Tibial nerve (tissue), 4 donors: Measurements from ENCODE around the gene CIB2. TPM values are rescaled to one million over a fixed set of nuclear protein-coding genes. Genes with fewer than 3 reads are reported as not detected.

ENCODE experiments used
- DNase-seq, 2 donors: peaks; one replicate each; pipeline ENCODE4 v3.0.0-alpha.2; 2019; ENCODE audit warnings: low spot score in 2 of 2
- H3K27ac ChIP-seq, 4 donors: fragments of 200-600 bp; sonication (generic) in 3 of 4; one replicate each; pipeline ENCODE4 v1.5.1; 2017 to 2019; ENCODE audit warnings: mild to moderate bottlenecking in 1 of 4
- H3K27me3 ChIP-seq, 2 donors: fragments of 200-600 bp; sonication (generic) in 1 of 2; one replicate each; pipeline versions ENCODE4 v1.5.1 to v1.6.0; 2017 to 2019
- H3K36me3 ChIP-seq, 3 donors: fragments of 200-600 bp; sonication (generic); one replicate each; pipeline ENCODE4 v1.5.1; 2018 to 2019
- H3K4me1 ChIP-seq, 4 donors: fragments of 200-600 bp; sonication (generic) in 3 of 4; one replicate each; pipeline ENCODE4 v1.5.1; 2017 to 2019
- H3K4me3 ChIP-seq, 4 donors: fragments of 200-600 bp; sonication (generic) in 3 of 4; one replicate each; pipeline ENCODE4 v1.5.1; 2017 to 2019; ENCODE audit warnings: mild to moderate bottlenecking in 1 of 4, moderate library complexity in 1 of 4
- H3K9me3 ChIP-seq, 4 donors: fragments of 200-600 bp; sonication (generic) in 3 of 4; one replicate each; pipeline ENCODE4 v1.5.1; 2017 to 2019
- EP300 ChIP-seq, 2 donors: sonication (generic); formaldehyde crosslinking; IDR thresholded peaks; one replicate each; pipeline ENCODE4 v1.6.1; 2017; ENCODE audit warnings: antibody characterized with exemption in 2 of 2, mild to moderate bottlenecking in 1 of 2
- POLR2A ChIP-seq, 2 donors: fragments of 450-650 bp; IDR thresholded peaks; one replicate each; pipeline ENCODE4 v1.6.1; 2017; ENCODE audit warnings: antibody characterized with exemption in 2 of 2, mild to moderate bottlenecking in 2 of 2, moderate library complexity in 2 of 2
- WGBS, 2 donors: methylation state at CpG; one replicate each; pipeline ENCODE4 v1.1.5; 2018; 5-methylcytosine and 5-hydroxymethylcytosine counted together
- small RNA-seq: library from RNA; depleted of rRNA; stranded (forward); fragments of <200 nt; gene quantifications from one replicate; pipeline ENCODE3, GENCODE V24; 2016
- total RNA-seq, 4 donors: library from RNA; depleted of rRNA; stranded (reverse); fragments of >200 nt; gene quantifications; one replicate each; pipeline ENCODE4 v1.1.0, GENCODE V29; 2016
- TF ChIP-seq, protein P1 (sequence below), 5 experiments: fragments of 200-600 bp in 3 of 5; fragments of 450-650 bp in 2 of 5; sonication (generic) in 3 of 5; IDR thresholded peaks; one replicate each; pipeline ENCODE4 v1.5.1; 2016 to 2019; ENCODE audit warnings: antibody characterized with exemption in 5 of 5, mild to moderate bottlenecking in 3 of 5, moderate library complexity in 2 of 5

Gene CIB2
- total RNA-seq, 4 donors from 2014 or later, result 0.63 to 11.0 (median 2.8) TPM

- Histone ChIP-seq H3K9me3 (no peaks in the 10 kb centered on the region), H3K36me3 (peaks cover 0 to 13% (median 0%) of the 10 kb centered on the region in 3 donors), H3K4me3 (no peak overlapping the region), H3K4me1 (peaks cover 0 to 98% (median 61%) of the 10 kb centered on the region in 4 donors), H3K27me3 (no peaks in the 10 kb centered on the region), H3K27ac (peak overlapping the region in 3 of 4 donors; percentile 52 to 96 (median 95))
- no peak for DNase-seq
- no peak for TF ChIP-seq POLR2A (IDR thresholded peaks at IDR 0.05)
- TF ChIP-seq, protein P1, sequence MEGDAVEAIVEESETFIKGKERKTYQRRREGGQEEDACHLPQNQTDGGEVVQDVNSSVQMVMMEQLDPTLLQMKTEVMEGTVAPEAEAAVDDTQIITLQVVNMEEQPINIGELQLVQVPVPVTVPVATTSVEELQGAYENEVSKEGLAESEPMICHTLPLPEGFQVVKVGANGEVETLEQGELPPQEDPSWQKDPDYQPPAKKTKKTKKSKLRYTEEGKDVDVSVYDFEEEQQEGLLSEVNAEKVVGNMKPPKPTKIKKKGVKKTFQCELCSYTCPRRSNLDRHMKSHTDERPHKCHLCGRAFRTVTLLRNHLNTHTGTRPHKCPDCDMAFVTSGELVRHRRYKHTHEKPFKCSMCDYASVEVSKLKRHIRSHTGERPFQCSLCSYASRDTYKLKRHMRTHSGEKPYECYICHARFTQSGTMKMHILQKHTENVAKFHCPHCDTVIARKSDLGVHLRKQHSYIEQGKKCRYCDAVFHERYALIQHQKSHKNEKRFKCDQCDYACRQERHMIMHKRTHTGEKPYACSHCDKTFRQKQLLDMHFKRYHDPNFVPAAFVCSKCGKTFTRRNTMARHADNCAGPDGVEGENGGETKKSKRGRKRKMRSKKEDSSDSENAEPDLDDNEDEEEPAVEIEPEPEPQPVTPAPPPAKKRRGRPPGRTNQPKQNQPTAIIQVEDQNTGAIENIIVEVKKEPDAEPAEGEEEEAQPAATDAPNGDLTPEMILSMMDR (IDR thresholded peaks at IDR 0.05), result no peak
- WGBS, 2 donors, result 39 to 45% methylated on average over 2 of the region's 2 CpGs
These were observed 74.5 kb downstream of the CIB2 start for GRCh38 chr15:78056714-78057269.

DNA sequence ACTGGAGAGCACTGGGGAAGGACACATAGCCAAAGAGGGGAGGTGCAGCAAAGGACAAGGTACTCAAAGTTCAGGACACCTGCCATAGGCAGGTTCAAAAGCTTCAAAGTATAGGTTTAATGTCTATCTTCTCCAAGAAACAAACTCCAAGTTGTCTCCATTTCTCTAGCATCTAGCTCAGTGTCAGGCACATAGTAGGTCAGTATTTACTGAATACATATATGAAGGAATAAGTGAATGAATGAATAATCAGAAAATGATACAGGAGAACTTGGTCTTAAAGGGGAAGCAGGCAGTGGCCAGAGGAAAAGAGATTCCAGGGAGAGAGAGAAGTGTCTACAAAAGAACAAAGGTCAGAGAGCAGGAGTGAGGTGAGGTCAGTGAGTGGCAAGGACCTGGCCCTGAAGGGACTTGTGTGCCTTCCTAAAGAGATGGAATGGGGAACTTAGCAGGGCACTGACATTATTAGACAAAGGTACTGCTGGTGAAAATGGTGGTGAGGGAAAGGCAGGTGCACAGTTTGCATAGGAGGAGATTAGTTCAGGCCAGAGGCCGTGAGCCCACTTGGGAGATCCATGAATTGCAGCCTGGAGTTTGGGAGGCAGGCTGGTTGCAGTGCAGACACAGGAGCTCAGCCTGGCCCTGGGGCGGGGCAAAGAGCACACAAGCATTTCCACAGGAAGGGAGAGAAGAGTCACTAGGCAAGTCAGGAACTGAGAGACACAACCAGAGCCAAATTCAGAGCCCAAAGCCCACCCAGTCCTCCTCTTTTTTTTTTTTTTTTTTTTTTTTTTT, 75.1 kb downstream of the CIB2 start:
- no peak overlapping the region for H3K4me3 ChIP-seq
- no peak for DNase-seq
- 46% methylated on average over 2 of the region's 2 CpGs for whole genome bisulfite sequencing, 2 donors
- peaks cover 0 to 13% (median 0%) of the 10 kb centered on the region in 3 donors for H3K36me3 ChIP-seq
- H3K27me3 ChIP-seq, result no peaks in the 10 kb centered on the region
- no peaks in the 10 kb centered on the region for H3K9me3 ChIP-seq
- peak overlapping the region in 3 of 4 donors; percentile 52 to 96 (median 95) for H3K27ac ChIP-seq
- peaks cover 0 to 98% (median 63%) of the 10 kb centered on the region in 4 donors for H3K4me1 ChIP-seq
- TF ChIP-seq POLR2A (IDR thresholded peaks at IDR 0.05) (no peak), EP300 (IDR thresholded peaks at IDR 0.05) (peak in 1 of 2 donors; percentile 2)
- TF ChIP-seq, protein P1 (IDR thresholded peaks at IDR 0.05), result no peak

DNA sequence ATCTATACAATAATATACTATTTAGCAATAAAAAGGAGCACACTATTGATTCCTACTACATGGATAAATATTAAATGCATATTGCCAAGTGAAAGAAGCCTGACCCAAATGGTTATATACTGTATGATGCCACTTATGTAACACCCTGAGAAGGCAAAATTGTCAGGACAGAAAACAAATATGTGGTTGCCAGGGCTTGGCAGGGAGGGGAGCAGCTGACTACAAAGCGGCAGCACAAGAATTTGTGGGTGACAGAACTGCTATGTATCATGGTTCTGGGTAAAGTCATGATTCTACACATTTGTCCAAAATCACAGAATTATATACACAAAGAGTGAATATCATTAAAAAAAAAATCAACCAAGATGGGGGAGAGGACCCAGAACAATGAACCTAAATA, 76.3 kb downstream of the CIB2 start:
- DNase-seq, result no peak
- peaks cover 0 to 13% (median 0%) of the 10 kb centered on the region in 3 donors for H3K36me3 ChIP-seq
- H3K9me3 ChIP-seq, result no peaks in the 10 kb centered on the region
- H3K27me3 ChIP-seq, result no peaks in the 10 kb centered on the region
- no peak overlapping the region for H3K27ac ChIP-seq
- peaks cover 4 to 98% (median 64%) of the 10 kb centered on the region in 4 donors for H3K4me1 ChIP-seq
- 75 to 80% methylated on average over 1 of the region's 1 CpG for WGBS, 2 donors
- TF ChIP-seq EP300 (IDR thresholded peaks at IDR 0.05), result no peak
- TF ChIP-seq POLR2A (IDR thresholded peaks at IDR 0.05), result no peak
- TF ChIP-seq, protein P1 (IDR thresholded peaks at IDR 0.05), result no peak
- no peak overlapping the region for H3K4me3 ChIP-seq

Small RNA genes lying within 50 kb of the gene (small RNA-seq; reads per million reads assigned to genes)
- gene RF00092, result not detected

Other genes with a start within 250 kb of the CIB2 start
- gene TBC1D2B, start 53.7 kb downstream of the CIB2 start, total RNA-seq, result 100 to 1,000 TPM in 2 of 4 donors, 10 to 100 TPM in 2; 64.5 to 127 (median 94.5) TPM
- gene SH2D7, start 38.9 kb downstream of the CIB2 start, total RNA-seq, result not detected
- gene IDH3A, start 17.9 kb upstream of the CIB2 start, total RNA-seq, result 10 to 100 TPM; 46.9 to 70.7 (median 63.4) TPM
- under 1 TPM in 2 of 4 donors, not detected in 2; under 0.01 to 0.21 TPM for gene ACSBG1, start 103.1 kb upstream of the CIB2 start, total RNA-seq
- gene DNAJA4, start 133.1 kb upstream of the CIB2 start, total RNA-seq, result 10 to 100 TPM; 14.2 to 16.9 (median 16.4) TPM
- gene SKIC8, start 168.2 kb upstream of the CIB2 start, total RNA-seq, result 10 to 100 TPM; 50.3 to 75.1 (median 55.5) TPM
- gene CRABP1, start 208.9 kb upstream of the CIB2 start, total RNA-seq, result 1 to 10 TPM in 2 of 4 donors, not detected in 2; 1.6 to 6.6 TPM